HT-29 (cell line): ENCODE results near the gene SUN2. TPM values are rescaled to one million over a fixed set of nuclear protein-coding genes. Genes with fewer than 3 reads are reported as not detected.

Experiments used
- DNase-seq: peaks from one replicate; pipeline ENCODE4 v3.0.0-alpha.2; 2015; ENCODE audit warnings: low spot score
- total RNA-seq: library from RNA; depleted of rRNA; stranded (reverse); fragments of >200 nt; shearing (Covaris generic); gene quantifications from 2 replicates; pipeline ENCODE4 v1.2.3, GENCODE V29; 2014

SUN2 gene
- total RNA-seq, 1 experiment from 2014 or later, result 110 TPM

GRCh38 chr22:38777087-38777671 lies 21.4 kb upstream of the SUN2 start:
- DNase-seq, result no peak

- no peak for DNase-seq
These were observed 20.3 kb upstream of the SUN2 start for GRCh38 chr22:38776086-38776485.

DNA sequence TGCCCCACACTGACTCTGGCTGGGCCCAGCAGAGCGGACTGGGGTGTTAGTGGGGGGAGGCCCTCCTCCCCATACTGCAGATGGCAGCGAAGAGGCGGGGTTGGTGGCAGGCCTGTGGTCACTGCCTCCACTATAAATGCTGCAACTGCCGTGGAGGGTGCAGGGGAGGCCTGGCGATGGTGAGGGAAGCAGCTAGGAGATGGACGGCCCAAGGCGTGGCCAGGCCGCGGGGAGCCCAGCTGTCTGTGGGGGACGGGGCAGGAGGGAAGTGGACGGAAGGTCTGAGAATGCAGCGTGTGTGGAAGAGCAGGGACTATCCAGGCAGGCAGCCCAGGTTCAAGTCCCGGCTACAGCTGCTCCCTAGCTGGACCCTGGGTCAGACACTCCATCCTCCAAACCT lies 19.9 kb upstream of the SUN2 start:
- no peak for DNase-seq

GRCh38 chr22:38774496-38775166 lies 18.8 kb upstream of the SUN2 start:
- DNase-seq, result no peak

- DNase-seq, result no peak
These were observed 17.7 kb upstream of the SUN2 start for GRCh38 chr22:38773363-38773946.

DNA sequence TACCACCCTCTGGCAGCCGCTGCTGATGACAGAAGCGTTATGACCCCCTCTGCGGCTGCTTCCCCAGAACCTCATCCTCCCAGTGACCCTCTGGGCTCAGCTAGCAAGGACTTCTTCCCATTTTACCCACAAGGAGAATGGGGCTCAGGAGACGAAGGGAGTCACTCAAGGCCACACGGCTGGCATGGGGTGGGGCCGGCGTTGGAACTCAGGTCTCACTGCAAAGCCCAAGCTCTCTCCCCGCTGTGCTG lies 16.8 kb upstream of the SUN2 start:
- no peak for DNase-seq

GRCh38 chr22:38770257-38770949 lies 14.6 kb upstream of the SUN2 start:
- no peak for DNase-seq

GRCh38 chr22:38768036-38768435 lies 12.2 kb upstream of the SUN2 start:
- DNase-seq, result no peak

GRCh38 chr22:38767313-38767712 lies 11.5 kb upstream of the SUN2 start:
- DNase-seq, result no peak

DNA sequence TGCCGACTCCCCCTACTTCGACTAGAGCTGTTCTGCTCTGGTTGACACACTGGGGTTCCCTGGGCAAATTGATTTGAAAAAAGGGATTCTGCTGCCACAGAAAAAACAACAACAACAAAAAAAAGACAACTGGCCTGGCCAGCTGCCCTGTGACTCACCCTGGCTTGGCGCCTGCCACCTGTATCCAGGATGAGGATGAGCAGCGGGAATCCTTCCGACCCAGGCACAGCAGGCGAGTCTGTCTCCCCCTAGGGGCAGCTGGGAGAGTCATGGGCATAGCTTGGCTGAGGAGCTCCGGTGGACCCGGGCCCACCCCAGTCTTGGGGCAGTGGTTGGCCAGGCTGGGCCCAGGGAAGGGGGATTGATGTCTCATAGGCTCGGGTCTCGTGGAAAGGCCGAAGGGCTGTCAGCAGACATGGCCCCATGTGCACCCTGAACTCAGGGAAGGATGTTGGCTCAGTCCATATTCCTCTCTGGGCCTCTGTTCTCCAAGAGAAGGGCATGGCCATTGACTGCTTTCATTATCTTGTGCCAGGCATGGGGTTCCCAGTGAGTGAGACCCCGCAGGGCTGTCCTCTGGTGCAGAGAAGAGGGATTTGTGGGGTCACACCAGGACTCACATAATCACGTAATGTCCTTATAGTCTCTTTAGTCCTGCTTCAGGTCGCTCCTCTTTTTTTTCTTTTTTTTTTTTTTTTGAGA lies 10.4 kb upstream of the SUN2 start:
- DNase-seq, result peak; percentile 65

DNA sequence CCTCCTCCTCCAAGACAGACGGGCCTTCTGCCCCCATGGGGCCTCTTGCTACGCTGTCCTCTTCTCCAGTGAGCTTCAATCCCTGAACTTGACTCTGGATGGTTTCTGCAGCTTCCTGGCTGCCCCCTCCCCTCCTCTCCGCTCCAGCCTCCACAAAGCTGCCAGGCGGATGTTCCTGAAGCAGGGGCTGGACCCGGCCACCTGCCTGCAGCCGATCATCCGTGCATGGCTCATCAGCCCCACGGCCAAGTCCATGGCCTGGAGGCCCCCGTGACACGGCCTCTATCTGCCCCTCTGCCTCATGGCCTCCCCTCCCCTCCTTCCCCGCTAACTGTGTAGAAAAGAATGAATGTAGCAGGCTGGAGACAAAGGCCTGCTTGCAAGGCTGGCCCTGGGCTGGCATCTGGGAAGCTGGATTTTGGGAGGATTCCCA lies 6.8 kb upstream of the SUN2 start:
- DNase-seq, result no peak

- no peak for DNase-seq
These were observed 5.7 kb upstream of the SUN2 start for GRCh38 chr22:38761202-38762162.

GRCh38 chr22:38760477-38761201 lies 4.8 kb upstream of the SUN2 start:
- DNase-seq, result no peak

DNA sequence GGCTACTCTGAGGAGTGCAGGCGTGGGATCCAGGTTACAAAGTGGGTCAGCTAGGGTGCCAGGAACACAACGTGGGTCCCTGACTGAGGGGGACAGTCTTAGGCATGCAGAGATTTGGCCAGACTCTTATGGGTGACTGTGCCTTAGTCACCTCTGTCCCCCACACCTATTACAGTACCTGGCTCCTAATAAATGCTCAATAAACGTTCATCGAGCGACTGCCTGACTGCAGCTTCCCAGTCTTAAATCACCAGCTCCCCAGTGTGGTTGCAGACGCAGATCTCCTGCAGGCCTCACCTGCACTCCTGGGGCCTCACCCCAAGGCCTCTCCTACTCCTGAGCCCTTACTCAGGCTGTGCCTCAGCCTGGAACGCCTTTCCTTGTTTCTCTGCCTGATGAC lies 3.2 kb upstream of the SUN2 start:
- DNase-seq, result no peak

- DNase-seq, result no peak
These were observed 2.6 kb upstream of the SUN2 start for GRCh38 chr22:38758276-38758945.

DNA sequence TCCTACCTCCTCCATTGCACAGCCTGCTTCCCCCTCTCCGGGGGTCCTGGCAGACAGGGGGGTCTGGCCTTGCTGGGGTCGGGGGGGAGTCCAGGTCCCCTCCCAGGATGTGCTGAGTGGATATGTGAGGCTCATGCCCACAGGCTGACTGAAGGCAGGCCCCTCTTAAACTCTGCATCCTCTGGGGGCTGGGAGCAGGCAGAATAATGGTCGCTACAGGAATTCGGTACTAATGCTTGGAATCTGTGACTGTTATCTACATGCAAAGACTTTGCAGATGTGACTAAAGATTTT lies 1.6 kb upstream of the SUN2 start:
- DNase-seq, result no peak

- DNase-seq, result no peak
These were observed 1.1 kb upstream of the SUN2 start for GRCh38 chr22:38756711-38757463.

GRCh38 chr22:38755155-38755910 lies 465 bp downstream of the SUN2 start:
- DNase-seq, result peak; percentile 69

GRCh38 chr22:38754751-38755154 lies 1.0 kb downstream of the SUN2 start:
- no peak for DNase-seq
